GM19240 (cell line): Measurements from ENCODE around the gene YPEL1.
"Not testable (repeated sequence)": the region's sequence is repeated elsewhere in the genome, so short reads cannot be mapped to it uniquely, and the experiment has no call there.

Source experiments
- DNase-seq: peaks from one replicate; pipeline ENCODE4 v3.0.0; 2011; ENCODE audit warnings: low spot score; ENCODE audit not compliant: insufficient read length

Gene YPEL1

DNA sequence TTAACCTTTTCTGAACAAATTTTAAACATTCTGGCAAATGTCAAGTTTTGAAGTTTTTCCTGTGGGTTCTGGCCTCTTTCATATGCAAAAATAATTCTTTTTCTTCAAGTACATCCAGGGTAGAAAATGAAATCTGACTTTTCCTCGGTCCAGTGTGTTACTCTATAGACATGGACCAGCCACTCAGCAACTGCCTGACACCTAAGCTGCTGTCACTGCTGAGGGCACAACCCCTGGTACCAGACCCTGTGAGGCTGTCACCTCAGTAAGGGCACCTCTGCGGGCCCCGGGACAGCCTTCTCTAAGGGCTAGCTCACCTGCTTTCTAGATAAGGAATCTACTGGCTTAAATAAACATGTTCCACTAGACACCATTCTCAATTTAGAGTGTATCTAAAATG, 36.0 kb downstream of the YPEL1 start:
- no peak for DNase-seq

DNA sequence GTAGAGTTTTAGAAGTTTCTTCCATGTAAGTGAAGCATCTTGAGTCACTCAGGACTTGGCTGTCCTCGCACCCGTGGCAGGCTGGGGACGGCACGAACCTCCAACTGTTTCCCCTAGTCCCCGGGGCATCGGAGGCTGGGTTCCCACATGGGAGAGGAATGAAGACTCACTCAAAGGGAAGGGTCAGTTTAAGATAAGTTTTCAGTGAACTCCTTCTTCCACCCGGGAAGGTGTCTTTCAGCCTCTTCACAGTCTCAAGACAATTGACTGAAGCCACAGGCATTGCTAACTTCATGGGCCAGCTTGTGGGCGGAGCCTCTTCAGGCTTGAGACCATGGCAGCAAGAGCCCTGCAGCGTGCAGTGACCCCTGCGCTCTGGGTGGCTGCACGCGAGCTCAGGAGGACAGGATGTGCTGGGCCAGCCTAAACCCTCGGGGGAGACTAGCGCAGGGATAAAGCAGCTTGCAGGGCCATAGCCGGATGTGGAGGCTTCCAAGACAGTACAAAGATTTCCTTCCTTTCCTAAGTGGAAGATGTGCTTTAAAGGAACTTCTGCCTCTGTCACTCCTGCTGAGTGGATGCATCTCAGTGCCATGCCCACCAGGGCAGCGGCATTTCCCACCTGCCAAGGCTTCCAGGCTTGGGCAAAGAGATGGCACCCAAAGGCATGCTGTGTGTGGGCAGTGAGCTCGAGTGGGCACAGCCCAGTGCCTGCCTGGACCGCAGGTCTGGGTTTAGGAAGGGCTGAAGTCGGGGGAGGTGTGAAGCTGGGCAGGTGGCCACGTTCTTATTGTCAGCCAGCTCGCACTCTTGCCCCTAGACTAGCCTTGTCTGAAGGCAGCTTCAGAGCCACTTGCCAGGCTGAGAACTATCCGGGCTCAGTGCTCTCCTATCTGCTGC, 36.9 kb downstream of the YPEL1 start:
- DNase-seq = no peak

DNA sequence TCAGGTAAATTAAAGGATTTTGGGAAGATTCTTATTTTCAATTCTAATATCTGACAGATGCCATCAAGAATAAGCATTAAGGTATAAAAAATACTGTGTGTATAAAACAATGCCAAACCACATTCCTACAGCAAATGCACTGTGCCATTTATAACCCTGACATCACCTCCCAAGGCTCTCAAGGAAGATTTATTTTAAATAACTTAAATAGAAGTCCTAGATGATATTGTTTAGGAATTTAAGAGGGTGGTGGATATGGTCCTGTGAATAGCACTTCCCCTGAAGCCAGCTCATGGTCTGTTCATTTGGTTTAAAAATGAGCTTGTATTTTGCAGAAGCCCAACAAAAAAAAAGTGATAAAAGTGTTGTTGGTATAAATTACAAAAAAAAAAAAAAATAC, 37.7 kb downstream of the YPEL1 start:
- DNase-seq = no peak

DNA sequence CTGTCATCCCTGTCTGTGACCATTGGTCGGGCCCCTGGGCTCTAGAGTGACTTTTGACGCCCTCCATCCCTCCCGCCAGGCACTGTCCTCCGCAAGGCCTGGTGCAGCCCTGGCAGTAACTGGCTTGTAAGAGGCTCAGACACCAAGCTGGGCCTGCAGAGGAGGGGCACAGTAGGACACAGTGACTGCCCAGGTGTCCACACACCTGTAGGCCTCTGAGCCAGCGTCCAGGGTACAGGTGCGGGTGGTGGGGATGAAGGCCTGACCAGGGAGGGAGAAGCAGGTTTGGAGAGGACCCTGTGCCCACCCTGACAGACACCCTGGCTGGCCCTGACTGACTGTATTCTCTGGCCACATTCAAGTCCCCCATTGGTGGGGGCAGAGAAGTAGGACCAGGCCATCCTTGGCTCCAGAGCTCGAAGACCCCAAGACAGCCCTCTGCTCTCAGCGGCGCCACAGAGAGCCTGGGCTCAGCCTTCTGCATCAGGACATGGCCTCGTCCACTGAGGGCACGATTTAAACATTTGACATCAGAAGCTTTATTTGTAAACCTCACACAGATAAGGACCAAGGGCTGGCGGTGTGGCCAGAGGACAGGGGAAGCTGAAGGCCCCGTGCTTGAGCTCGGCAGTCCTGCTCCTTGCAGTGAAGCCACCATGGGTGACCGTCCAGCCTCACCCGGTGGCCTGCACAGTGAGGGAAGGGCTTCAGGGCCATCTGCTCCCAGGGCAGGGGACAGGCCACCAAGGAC, 38.4 kb downstream of the YPEL1 start:
- no peak for DNase-seq

DNA sequence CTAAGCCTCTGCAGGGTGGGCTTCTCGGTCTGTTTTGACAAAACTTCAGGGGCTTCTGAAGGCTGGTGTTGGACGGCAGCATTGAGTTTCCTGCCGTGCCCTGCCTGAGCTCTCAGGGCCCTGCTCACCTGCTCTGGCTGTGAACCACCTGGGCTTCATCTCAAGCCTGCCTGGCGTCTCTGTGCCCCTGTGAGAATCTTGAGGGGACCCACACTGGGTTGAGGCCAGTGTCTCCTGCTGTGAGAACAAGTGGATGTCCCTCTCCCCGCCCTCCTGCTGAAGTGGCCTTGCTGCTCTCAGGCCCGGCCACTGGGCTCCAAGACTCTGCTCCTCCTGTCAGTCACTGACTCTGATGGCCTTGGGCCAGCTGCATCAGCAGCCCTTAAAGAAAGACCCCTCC, 39.5 kb downstream of the YPEL1 start:
- DNase-seq = no peak

DNA sequence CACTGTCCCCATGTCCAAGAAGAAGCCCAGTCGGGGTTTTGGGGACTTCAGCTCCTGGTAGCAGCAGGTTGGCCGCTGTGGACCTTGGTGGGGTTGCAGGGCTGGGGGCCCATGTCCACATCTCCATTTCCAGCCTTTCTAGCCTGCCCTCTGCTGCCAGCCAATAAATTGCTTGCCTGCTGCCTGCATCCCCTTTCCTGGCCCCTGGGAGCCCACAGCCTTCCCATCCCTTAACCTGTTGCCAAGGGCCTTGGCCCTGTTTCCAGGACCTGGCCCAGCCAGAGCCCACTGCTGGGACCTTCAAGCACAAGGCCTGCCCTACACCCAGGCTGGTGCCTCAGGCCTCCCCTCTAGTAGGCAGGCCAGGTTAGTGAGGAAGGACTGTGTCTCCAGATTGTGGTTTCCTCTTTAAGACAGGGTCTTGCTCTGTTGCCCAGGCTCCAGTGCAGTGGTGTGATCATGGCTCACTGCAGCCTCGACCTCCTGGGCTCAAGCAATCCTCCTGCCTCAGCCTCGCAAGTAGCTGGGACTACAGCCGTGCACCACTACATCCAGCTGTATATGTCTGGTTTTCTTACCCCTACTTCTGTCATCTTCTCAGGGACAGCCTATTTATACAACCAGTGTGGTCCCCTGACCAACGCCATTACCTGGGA, 40.0 kb downstream of the YPEL1 start:
- no peak for DNase-seq

DNA sequence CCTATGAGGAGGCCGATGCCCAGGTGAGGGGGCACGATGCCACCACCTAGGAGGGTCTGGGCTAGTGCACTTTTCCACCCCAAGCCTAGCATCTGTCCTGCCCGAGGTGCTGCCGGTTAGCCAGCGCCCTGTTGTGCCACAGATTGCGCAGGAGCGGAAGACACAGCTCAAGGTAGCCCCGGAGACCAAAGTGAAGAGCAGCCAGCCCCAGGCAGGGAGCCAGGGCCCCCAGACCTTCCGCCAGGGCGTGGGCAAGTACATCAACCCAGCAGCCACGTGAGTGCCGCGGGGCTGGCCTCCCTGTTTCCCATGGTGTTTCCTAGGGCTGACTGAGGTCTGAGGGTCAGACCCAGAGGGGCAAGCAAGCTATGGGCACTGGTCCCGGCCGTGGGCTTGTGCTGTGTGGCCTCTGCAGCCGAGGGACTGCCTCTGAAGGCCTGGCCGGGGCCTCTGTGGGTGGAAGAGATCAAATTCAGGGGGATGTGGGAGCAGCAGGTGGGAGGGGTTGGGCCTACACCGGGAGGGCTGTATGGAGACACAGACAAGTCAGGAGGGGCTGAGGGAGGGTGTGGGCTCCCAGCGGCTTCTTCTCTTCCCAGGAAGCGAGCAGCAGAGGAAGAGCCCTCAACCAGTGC, 40.7 kb downstream of the YPEL1 start:
- no peak for DNase-seq

DNA sequence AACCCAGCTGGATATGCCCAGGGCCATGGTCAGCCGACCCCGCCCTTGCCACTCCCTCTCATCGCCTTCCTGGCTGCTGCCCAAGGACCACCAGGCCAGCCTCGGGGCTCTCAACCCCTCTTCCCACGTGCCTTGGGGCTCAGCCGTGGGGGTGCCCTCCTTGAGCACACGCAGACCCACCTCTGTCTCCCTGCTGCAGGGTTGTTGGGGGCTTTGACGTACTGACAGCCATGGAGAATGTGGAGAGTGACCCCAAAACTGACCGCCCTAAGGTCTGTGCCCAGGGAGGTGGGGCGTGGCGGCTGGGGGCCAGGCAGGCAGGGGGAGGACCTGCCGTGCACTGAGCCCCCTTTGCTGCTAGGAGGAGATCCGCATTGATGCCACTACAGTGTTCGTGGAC, 41.2 kb downstream of the YPEL1 start:
- DNase-seq = no peak

DNA sequence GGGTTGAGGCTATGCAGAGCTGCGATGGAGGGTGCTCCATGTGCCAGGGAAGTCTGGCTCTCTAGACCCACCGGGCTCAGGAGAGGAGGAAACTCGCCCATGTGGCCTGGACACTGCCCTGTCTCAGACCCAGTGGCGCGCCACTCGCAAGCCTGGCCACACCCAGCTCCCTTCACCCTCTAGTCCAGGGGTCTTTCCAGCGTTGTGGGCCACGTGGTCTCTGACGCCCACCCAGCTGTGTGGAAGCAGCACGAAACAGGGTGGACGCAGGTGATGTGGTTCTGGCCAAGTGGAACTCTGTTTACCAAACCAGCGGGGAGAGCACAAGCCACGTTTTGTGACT, 41.6 kb downstream of the YPEL1 start:
- no peak for DNase-seq

DNA sequence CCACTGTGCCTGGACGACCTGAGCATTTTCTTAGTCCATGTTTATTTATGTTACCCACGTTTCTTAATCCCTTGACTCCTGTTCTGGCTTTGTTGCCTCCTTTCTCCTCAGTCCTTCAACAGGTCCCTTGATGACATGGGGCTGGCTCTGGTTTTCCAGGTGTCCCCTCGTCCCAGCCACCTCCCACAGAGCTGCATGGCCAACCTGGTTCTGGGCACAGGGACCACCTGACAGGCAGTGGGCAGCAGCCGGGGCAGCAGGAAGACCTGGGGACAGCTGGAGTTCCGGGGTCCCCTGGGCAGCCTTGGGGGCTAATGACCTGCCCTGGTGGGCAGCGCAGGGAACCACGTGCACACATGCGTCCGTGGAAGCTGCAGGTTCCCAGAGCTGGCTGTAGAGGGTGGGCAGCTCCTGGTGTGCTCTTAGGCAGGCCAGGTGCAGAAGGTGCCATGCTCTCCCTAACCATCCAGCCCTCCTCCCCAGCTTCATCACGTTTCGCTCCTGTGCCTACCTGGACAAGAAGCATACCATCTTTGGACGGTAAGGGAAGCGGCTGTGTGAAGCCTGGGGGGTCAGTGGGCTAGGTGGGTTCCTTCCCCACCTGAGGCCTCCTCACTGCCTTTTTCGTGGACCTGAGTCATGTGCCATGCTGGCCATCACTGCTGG, 42.1 kb downstream of the YPEL1 start:
- DNase-seq = no peak

DNA sequence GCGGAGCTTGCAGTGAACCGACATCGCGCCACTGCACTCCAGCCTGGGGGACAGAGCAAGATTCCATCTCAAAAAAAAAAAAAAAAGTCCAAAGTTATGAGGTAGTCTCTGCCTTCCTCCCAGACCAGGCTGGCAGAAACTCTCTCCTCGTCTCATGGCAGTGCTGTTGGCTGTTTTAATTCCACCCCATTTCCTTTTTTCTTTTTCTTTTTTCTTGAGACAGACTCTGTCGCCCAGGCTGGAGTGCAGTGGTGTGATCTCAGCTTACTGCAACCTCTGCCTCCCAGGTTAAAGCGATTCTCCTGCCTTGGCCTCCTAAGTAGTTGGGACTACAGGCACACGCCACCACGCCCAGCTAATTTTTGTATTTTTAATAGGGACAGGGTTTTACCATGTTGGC, 42.7 kb downstream of the YPEL1 start:
- not testable (repeated sequence) for DNase-seq

DNA sequence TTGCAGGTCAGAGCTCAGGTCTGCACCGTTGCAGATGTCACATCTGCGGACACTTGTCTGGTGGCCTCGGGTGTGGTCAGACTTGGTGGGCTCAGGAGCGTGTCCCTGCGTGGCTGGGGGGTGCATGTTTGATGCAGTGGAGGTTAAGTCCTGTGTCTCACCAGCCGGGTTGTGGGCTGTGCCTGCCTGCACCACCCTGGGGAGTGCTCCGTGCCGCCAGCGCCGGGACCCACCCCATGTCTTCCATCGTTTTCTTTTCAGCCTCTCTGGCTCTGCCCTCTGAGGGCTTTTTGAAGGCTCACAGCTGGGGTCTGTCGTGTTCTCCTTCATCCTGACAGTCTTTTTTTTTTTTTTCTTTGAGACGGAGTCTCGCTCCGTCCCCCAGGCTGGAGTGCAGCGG, 43.8 kb downstream of the YPEL1 start:
- DNase-seq = no peak

DNA sequence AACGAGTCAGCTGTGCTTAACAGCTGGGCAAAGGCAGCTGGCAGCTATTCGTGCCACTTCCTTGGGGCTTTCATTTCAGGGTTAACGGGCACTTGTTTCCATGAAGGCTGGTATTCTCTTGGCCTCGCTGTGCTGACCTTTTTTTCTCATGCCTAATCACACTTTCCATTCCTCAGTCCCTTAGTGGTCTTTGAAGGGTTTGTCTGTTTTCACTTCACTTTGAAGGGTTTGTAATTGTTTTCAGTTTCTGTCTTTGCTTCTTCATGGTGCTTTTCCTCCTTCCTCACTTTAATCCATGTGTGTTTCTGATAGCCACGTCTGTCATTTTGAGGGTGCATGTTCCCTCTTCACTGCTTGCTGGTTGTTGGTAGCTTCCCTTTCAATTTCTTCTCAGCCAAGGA, 45.2 kb downstream of the YPEL1 start:
- no peak for DNase-seq

DNA sequence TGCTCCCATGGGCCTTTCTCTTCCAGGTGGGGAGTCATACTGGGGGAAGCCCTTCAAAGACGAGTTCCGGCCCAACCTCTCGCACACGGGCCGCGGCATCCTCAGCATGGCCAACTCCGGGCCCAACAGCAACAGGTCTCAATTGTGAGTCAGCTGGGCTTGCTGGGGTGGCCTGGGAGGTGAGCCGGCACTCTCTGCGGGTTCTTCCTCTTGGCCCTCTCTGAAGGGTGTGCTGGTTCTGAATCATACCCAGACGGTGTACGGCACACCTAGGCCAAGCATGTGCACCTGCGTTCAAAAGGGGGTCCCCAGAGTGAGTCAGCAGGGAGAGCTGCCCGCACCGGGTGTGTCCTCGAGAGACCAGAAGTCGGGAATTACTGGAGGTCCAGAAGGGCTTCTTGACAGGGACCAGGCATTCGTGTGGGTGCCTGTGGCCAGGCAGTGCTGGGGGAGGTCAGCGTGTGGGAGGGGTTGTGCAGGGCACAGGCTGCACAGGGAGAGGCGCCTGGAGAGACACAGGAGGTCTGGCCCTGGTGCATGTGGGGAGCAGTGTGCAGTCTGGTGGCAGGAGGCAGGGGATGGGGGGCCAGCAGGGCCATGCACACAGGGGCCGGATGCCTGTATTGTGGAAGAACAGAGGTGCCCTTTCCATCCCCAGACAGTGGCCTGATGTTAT, 46.8 kb downstream of the YPEL1 start:
- DNase-seq = no peak

DNA sequence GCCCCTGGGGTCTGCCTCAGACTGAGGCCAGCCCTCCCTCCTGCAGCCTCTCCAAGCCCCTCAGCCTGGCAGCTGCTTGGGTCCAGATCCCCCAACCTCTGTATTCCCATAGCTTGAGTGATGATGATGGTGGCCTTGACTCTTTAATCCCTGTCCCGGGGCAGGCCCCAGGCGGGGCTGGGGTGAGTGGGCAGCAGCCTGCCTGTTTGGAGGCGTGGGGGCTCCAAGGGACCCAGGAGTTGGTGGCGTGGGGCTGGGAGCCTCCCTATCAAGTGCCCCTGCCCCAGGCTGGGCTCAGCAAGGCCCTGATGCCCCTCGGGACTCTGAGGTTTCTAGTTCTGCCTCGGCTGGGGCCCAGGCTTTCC, 47.3 kb downstream of the YPEL1 start:
- DNase-seq = no peak

DNA sequence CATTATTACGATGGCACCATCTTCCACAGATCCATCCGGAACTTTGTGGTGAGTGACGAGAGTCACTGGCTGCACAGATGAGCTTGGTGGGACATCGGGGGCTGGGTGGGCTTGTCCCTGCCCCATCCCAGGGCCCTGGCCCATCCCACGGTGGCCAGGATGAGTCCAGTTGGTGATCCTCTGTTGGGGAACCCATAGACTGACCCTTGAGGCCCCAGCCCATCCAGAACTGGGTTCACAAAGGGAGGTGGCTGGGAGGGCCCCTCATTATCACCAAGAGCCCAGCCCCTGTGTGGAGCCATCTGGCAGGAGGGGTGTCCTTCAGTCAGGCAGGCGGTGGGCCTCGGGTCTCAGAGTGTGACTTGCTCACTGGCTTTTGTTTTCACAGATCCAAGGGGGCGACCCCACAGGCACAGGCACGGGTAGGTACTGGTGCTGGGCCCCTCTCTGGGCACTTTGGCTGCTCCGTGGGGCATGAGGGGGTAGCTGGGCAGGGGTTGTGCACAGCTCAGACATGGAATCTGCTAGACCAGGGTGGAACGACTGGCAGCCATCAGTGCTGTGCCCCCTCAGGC, 47.8 kb downstream of the YPEL1 start:
- no peak for DNase-seq

DNA sequence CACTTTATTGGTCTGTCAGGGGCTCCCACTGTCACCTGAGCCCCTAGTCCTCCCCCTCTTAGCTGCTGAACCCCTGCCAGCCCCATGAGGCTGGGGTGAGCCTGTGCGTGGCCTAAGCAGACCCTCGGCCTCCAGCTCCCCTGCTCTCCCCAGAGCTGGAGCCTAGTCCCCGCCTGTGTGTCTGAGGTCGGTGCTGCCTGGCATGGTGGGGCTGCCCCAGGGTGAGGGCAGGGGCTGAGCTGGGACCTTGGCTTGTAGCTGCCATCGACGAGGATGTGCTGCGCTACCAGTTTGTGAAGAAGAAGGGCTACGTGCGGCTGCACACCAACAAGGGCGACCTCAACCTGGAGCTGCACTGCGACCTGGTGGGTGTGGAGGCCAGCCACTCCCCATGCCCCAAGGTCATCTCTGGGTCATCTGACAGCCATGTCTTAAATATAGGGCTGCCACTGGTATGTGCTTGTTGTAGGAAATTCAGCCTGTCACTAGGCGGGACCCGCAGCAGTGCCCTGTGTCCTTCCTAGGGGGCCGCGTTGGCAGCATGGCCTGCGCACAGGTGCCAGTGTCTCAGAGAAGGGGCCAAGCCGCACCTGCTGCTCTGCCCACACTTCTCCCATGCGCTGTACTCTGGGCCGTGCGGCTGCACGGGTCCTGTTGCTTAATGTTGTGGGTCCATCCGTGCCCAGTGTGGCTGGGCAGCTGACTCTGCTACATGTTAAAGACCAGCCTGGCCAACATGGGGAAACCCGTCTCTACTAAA, 48.8 kb downstream of the YPEL1 start:
- DNase-seq = no peak

DNA sequence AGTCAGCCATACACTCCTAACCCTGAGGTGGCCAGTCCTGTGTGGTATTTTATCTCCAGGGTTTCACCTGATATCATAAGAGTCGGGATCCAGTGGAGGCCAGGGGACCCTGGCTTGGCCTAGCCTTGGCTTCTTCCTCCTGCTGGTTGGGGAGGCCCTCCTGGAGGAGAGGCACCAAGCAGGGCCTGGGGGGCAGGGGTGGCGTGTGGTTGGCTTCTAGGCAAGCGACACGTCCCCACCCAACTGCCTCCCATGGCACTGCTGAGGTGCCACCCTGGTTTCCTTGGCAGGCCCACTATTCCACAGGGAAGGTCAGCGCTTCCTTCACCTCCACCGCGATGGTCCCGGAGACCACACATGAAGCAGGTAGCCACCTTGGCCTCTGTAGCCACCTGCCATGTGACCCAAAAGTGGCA, 49.4 kb downstream of the YPEL1 start:
- no peak for DNase-seq

DNA sequence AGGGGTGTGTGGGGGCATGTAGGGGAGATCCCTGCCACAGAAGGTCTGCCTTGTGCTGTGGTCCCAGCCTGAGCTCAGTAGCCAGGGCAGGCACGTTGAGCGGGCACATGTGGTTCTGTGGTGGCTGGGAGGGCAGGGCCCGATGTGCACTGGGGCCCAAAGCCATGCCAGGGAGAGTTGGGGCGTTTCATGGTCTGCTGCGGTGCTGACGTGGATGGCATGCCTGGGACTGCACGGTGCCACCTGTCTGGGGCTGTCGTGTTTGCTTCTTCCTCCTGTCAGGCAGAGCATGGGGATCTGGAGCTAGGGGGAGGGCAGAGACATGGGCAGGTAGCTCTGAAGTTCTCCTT, 50.5 kb downstream of the YPEL1 start:
- DNase-seq = no peak
